GM23338 (cell line): ENCODE results near the gene NSMCE1. TPM values are rescaled to one million over a fixed set of nuclear protein-coding genes. Genes with fewer than 3 reads are reported as not detected.

Experiments
- ATAC-seq: fragments of 200-7000 bp; cut with Tn5 transposase; 3 replicates; pipeline ENCODE4 v1.9.1; 2020
- DNase-seq: peaks from one replicate; pipeline ENCODE4 v3.0.0-alpha.2; 2015; ENCODE audit warnings: low spot score
- H2AFZ ChIP-seq: fragments of 200-600 bp; sonication (generic); 2 replicates; pipeline ENCODE4 v1.8.0; 2016; ENCODE audit warnings: antibody characterized with exemption, mild to moderate bottlenecking, moderate library complexity
- H3F3A ChIP-seq: fragments of 200-600 bp; sonication (generic); replicated peaks from 2 replicates; pipeline ENCODE4 v1.8.0; 2017; ENCODE audit warnings: antibody characterized with exemption, mixed run types, low read depth
- H3K27ac ChIP-seq: fragments of 200-600 bp; sonication (generic); 2 replicates; pipeline ENCODE4 v1.6.1; 2016; ENCODE audit warnings: low read depth
- H3K27me3 ChIP-seq: fragments of 200-600 bp; sonication (generic); 2 replicates; pipeline ENCODE4 v1.8.0; 2016; ENCODE audit warnings: mild to moderate bottlenecking, mixed run types, moderate library complexity; ENCODE audit not compliant: insufficient read depth
- H3K36me3 ChIP-seq: fragments of 200-600 bp; sonication (generic); 2 replicates; pipeline ENCODE4 v1.8.0; 2016; ENCODE audit warnings: mild to moderate bottlenecking; ENCODE audit not compliant: insufficient read depth
- H3K4me1 ChIP-seq: fragments of 200-600 bp; sonication (generic); 2 replicates; pipeline ENCODE4 v1.8.0; 2016; ENCODE audit warnings: mild to moderate bottlenecking, moderate library complexity; ENCODE audit not compliant: insufficient read depth
- H3K4me2 ChIP-seq: fragments of 200-600 bp; sonication (generic); 2 replicates; pipeline ENCODE4 v1.7.1; 2017; ENCODE audit warnings: mixed run types
- H3K4me3 ChIP-seq: fragments of 200-600 bp; sonication (generic); 2 replicates; pipeline ENCODE4 v1.6.1; 2016; ENCODE audit warnings: mixed run types
- H3K79me2 ChIP-seq: fragments of 200-600 bp; sonication (generic); replicated peaks from 2 replicates; pipeline ENCODE4 v1.8.0; 2017; ENCODE audit warnings: mild to moderate bottlenecking; ENCODE audit not compliant: insufficient read depth
- H3K9me2 ChIP-seq: fragments of 200-600 bp; sonication (generic); 2 replicates; pipeline ENCODE4 v1.8.0; 2017; ENCODE audit not compliant: insufficient read depth
- H4K20me1 ChIP-seq: fragments of 200-600 bp; sonication (generic); replicated peaks from 2 replicates; pipeline ENCODE4 v1.8.0; 2017; ENCODE audit warnings: mild to moderate bottlenecking; ENCODE audit not compliant: insufficient read depth
- H3K27ac Mint-ChIP-seq: 2 replicates; pipeline ENCODE4 v1.8.0; 2020; ENCODE audit warnings: inconsistent platforms, mild to moderate bottlenecking, moderate library complexity, mixed read lengths
- H3K27me3 Mint-ChIP-seq: 3 replicates; pipeline ENCODE4 v1.8.0; 2022; ENCODE audit warnings: low read depth, mild to moderate bottlenecking, moderate library complexity, mixed read lengths, inconsistent platforms; ENCODE audit not compliant: insufficient read depth, poor library complexity
- H3K36me3 Mint-ChIP-seq: 3 replicates; pipeline ENCODE4 v1.8.0; 2021; ENCODE audit warnings: low read depth, mild to moderate bottlenecking, inconsistent platforms, moderate library complexity, mixed read lengths
- H3K4me1 Mint-ChIP-seq: 3 replicates; pipeline ENCODE4 v1.8.0; 2020; ENCODE audit warnings: mild to moderate bottlenecking, inconsistent platforms, mixed read lengths
- H3K4me3 Mint-ChIP-seq: 3 replicates; pipeline ENCODE4 v1.8.0; 2021; ENCODE audit warnings: moderate library complexity, mild to moderate bottlenecking, inconsistent platforms, mixed read lengths
- H3K9me3 Mint-ChIP-seq: 3 replicates; pipeline ENCODE4 v1.8.0; 2020; ENCODE audit warnings: moderate library complexity, mild to moderate bottlenecking, inconsistent platforms, mixed read lengths
- CREB1 ChIP-seq: fragments of 250-450 bp; sonication (Bioruptor Pico); IDR thresholded peaks from 2 replicates; pipeline ENCODE4 v1.5.0; 2020; ENCODE audit warnings: low read depth, mild to moderate bottlenecking, moderate library complexity
- CTCF ChIP-seq, 2 experiments: fragments of 200-600 bp in 1 of 2; sonication (generic) in 1 of 2; conservative IDR thresholded peaks; 2 replicates each; pipeline versions ENCODE4 v1.5.1 to v1.6.1; 2016 to 2017; ENCODE audit warnings: antibody characterized with exemption in 2 of 2, low read depth in 2 of 2, mild to moderate bottlenecking in 2 of 2, moderate library complexity in 1 of 2
- ZNF331 ChIP-seq: fragments of 250-450 bp; sonication (Bioruptor Pico); IDR thresholded peaks from 2 replicates; pipeline ENCODE4 v1.5.0; 2020; ENCODE audit warnings: low read depth, mild to moderate bottlenecking, moderate library complexity
- ZNF462 ChIP-seq: fragments of 250-450 bp; sonication (Bioruptor Pico); IDR thresholded peaks from 2 replicates; pipeline ENCODE4 v1.5.0; 2020; ENCODE audit warnings: mild to moderate bottlenecking, moderate library complexity
- polyA plus RNA-seq: library from polyadenylated mRNA; unstranded; fragments of >200 nt; fragmentation: Nextera tagmentation; extraction: Ambion mirVana; gene quantifications from 2 replicates; pipeline ENCODE4 v1.2.1, GENCODE V29; 2016
- total RNA-seq: library from RNA; depleted of rRNA; stranded (reverse); fragments of >200 nt; shearing (Covaris generic); gene quantifications from 2 replicates; pipeline ENCODE4 v1.2.3, GENCODE V29; 2014

Gene NSMCE1
- total and polyA plus RNA-seq, 2 experiments from 2014 or later = 30.6 to 50.8 TPM

GRCh38 chr16:27219161-27219560 lies 49.4 kb downstream of the NSMCE1 start:
- H3K4me3 Mint-ChIP-seq = no peak overlapping the region
- no peak overlapping the region for H3K27ac ChIP-seq
- no peaks in the 10 kb centered on the region for H3K9me2 ChIP-seq
- TF ChIP-seq CREB1 (CRISPR knock-in tag) = no peak
- TF ChIP-seq CTCF (conservative IDR thresholded peaks at IDR 0.05; ENCODE audit: low read depth in 2 of 2) = no peak
- TF ChIP-seq ZNF462 (CRISPR knock-in tag) = no peak
- no peak for TF ChIP-seq ZNF331 (CRISPR knock-in tag)
- H3K4me3 ChIP-seq = no peak overlapping the region
- H3K79me2 ChIP-seq = no peaks in the 10 kb centered on the region
- ATAC-seq (no peak), DNase-seq (no peak)
- no peaks in the 10 kb centered on the region for H4K20me1 ChIP-seq
- H3K4me2 ChIP-seq = no peak overlapping the region
- no peaks in the 10 kb centered on the region; the same call in 2 of the 3 replicates for H3K4me1 Mint-ChIP-seq
- H3K9me3 Mint-ChIP-seq = peaks cover 3% of the 10 kb centered on the region; the same call in 2 of the 3 replicates
- H3K4me1 ChIP-seq = no peaks in the 10 kb centered on the region
- no peaks in the 10 kb centered on the region for H3K36me3 ChIP-seq
- H3K27me3 Mint-ChIP-seq = peaks cover 3% of the 10 kb centered on the region
- H3K27ac Mint-ChIP-seq = no peak overlapping the region
- H2AFZ ChIP-seq = no peak overlapping the region
- no peaks in the 10 kb centered on the region for H3F3A ChIP-seq
- H3K36me3 Mint-ChIP-seq = peaks cover 11% of the 10 kb centered on the region
- no peaks in the 10 kb centered on the region for H3K27me3 ChIP-seq
